SW480 (cell line): ENCODE data around the gene TRIM2.
"Not testable (repeated sequence)": the region's sequence is repeated elsewhere in the genome, so short reads cannot be mapped to it uniquely, and the experiment has no call there.

Experiments used
- DNase-seq: peaks from one replicate; pipeline ENCODE4 v3.0.0-alpha.2; 2016; ENCODE audit warnings: low spot score

The TRIM2 gene

GRCh38 chr4:153204247-153204671, at the start of gene TRIM2:
TRIM2 (plus strand) TSS chr4:153204443; CDS start chr4:153204531, 88 bp downstream.
- DNase-seq = peak; percentile 94

DNA sequence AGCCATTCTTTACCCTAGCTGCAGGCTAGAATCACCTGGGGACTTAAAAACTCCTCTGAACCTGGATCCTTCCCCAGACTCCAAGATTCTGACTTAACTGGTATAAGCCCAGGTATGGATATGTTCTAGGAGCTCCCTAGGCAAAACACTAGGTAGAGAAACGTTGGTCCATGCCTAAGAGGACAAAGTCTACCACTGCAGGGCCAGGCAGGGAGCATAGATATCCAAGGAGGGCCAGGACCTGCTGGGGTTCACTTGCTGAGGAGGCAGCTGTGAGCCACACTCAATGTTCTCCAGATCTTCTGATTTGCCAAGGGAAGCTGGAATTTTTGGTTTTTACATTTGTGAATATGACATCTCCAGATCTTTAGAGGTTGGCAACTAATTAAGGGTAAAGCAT, 48.6 kb upstream of the TRIM2 start:
- DNase-seq = no peak

DNA sequence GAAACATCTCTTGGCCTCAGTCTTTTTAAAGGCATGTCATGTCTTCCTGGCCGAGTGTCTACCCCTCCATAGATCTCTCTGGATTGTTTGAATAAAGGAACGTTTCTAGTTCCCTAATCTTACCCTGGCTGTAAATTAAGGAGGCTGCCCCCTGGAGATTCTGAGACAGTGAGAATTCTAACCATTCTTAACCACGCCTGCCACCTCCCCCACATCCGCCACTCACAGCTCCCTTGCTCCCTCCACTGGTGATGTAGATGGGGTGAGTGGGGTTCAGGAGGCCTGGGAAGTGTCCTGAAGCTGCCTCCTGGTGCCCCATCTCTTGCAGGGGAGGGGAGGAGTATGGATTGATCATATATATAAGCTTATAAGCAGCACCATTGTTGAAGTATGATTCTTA, 48.0 kb upstream of the TRIM2 start:
- DNase-seq = peak; percentile 43

DNA sequence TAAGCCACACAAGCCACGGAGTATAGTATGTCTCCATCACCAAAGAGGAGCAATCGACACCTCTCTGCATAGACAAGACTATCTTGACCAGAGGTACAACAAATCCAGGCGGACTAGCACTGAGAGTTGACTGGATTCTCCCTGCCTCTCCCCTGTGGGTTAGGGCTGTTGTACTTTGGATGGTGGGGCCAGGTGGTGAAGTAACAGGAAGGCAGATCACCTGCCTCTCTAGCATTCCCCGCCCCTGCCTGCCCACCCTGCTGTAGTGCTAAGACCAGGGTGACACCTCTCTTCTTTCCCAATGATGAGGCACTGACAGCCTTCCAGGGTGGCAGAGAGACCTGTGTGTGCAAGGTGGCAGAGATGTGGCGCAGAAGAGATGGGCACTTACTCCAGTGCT, 47.5 kb upstream of the TRIM2 start:
- DNase-seq = no peak

GRCh38 chr4:153159016-153159415, 45.2 kb upstream of the TRIM2 start:
- DNase-seq = no peak

GRCh38 chr4:153159728-153160221, 44.5 kb upstream of the TRIM2 start:
- no peak for DNase-seq

DNA sequence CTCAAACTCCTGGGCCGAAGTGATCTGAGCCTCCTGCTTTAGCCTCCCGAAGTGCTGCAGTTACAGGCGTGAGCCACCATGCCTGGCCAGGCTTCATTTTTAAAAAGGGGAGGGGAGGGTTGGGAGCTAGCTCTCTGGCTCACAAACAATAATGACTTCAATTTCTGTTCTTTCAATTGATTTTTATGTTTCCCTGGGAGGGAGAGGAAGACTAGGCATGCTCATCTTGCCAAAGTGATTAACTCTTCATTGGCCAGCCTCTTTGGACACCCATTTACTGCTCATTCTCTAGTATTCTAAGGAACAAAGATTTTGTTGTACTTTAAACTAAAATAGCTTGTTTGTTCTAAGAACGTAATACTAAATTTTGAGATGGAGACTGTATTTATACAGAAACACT, 43.4 kb upstream of the TRIM2 start:
- no peak for DNase-seq

DNA sequence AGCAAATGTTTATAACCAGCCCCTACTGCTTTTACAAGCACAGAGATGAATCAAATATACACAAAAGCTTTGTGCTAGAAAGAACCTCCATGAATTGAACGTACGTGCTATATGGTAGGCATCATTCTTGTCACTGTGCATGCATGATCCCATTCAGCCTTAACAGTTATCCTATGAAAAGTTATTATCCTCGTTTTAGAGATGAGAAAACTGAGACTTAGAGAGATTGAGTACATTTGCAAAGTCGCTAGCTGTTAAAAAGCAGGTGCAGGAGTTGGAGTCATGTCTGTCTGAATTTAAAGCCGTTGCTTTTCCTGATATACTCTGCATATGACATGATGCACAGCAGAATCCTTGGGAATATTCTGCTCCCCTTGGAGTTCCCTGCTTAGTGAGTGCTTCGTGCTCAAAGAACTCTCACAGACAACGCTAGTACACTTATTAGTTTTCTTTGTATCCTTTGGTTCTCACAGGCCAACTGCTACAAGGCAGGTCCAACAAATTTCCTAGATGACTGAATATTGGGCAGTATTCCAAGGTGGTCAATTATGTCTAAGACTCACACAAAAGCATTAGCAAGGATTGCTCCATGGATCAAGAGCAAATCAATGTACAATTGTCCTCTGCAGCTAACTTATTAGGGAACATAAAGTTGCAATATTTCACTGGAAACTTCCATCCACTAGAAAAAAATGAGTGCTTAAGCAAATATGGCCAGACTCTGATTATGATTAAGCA, 42.8 kb upstream of the TRIM2 start:
- no peak for DNase-seq

GRCh38 chr4:153165236-153165635, 39.0 kb upstream of the TRIM2 start:
- not testable (repeated sequence) for DNase-seq

DNA sequence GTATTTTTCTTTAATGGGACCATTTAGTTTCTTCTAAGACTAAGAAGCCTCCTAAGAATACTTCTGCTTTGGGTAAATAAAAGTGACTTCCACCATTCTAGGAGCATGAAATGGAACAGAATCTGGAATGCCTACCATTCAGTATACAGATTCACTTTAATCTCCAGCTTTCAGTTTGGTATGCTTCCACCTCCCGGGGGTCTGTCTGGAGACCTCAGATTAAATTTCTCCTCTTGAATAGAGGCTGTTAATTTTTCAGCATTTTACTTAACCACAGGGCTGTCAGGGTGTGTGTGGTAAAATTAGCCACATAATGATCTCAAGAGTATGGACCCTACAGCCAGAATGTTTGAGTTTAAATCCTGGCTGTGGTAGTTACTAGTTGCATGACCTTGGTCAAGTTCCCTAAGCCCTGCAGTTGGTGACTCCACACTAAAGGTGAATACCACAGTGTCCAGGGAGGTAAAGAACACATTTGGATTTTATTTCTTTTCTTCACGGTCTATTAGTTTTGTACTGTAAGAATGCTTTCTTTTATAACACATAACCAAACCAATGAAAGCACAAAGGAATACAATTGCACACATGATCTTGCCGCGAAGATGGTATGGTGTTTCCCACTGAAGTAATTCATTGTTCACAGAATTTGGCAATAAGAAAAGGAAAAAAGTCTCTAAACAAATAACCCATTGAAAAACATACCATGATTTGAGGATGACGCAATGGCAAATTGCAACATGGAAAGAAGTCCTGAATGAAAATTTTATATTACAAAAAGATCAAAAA, 37.3 kb upstream of the TRIM2 start:
- DNase-seq = no peak

GRCh38 chr4:153169776-153170175, 34.5 kb upstream of the TRIM2 start:
- DNase-seq = no peak

DNA sequence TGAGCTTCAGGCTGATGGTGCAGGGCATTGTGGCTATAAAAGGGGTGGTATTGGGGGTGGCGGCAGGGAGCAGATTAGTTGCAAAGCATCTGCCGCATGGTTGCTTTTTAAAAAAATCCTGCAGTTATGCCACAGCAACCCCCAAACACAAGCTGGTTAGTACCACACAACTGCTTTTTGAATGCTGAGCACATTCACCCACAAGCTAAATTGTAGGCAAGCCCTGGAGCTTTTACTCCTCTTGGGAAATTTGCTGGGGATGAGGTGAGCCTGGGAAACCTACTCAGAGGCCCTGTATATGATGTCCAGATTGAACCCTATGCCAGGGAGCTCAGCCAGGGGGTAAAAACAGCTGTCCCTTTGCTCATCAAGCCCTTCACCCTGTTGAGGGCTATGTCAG, 33.8 kb upstream of the TRIM2 start:
- no peak for DNase-seq

- no peak for DNase-seq
Measured at GRCh38 chr4:153174821-153175567, 29.2 kb upstream of the TRIM2 start.

DNA sequence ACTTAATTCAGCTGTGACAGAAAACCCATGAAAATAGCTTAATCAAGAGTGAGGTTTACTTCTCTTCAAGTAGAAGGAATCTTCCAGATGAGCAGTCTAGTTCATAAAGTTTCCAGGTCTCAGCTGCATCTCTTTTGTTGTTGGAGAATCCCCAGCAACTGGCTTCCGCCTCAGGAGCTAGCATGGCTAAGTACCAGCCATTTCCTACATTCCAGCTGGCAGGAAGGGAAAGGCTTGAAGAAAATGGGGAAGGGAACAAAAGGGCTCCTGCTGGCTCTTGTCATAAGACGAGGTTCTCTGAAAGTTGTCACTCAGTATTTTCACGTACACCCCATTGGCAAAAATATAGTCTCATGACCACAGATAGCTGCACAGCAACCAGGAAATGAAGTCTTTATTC, 27.3 kb upstream of the TRIM2 start:
- no peak for DNase-seq

DNA sequence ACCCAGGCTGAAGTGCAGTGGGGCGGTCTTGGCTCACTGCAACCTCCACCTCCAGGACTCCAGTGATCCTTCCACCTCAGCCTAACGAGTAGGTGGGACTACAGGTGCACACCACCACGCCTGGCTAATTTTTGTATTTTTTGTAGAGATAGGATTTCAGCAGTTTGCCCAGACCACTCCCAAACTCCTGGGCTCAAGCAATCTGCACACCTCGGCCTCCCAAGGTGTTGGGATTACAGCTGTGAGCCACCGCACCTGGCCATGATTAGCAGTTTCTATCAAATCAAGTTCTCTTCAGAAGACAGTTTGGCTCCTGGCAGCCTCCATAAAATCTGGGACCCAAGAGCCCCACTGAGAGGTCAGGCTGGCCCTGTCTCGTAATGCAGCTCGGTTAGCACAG, 26.4 kb upstream of the TRIM2 start:
- no peak for DNase-seq

GRCh38 chr4:153179100-153179499, 25.1 kb upstream of the TRIM2 start:
- DNase-seq = no peak

- DNase-seq = no peak
Measured at GRCh38 chr4:153181293-153181692, 22.9 kb upstream of the TRIM2 start.

DNA sequence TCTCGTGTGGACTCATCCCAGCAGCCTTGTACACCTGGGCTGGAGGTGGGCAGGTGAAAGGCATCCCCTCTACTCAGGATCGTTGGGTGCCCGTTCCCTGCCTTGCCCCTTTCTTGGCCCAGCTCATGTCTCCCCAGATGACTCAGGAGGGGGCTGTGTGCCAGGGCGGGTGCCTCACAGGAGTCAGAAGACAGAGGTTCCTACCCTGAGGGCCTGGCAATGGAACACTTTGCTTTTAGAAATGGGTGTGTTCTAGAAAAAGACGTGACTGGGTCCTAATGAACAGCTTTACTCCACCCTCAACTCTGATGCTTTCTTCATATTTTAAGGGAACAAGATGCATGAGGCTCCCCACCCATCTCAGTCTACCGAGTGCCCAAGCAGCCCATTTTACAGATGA, 22.5 kb upstream of the TRIM2 start:
- DNase-seq = no peak

DNA sequence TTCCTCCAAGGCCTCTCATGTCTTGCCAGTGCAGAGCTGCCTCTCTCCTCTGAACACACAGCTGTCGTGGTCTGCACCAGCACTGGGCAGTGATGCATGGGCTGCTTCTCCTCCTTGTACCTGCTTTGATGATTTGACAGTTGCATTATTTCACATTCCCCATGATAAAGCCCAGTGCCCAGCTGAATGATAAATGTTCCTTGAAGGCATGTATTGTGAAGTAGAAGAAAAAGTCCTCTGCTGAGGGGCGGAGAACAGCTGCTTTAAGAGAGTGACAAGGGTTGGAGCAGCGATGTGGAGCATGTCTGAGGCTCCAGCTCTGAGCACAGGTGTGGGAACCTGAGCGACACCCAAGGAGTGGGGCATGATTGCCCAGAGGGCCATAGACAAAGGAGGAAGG, 21.1 kb upstream of the TRIM2 start:
- DNase-seq = no peak

DNA sequence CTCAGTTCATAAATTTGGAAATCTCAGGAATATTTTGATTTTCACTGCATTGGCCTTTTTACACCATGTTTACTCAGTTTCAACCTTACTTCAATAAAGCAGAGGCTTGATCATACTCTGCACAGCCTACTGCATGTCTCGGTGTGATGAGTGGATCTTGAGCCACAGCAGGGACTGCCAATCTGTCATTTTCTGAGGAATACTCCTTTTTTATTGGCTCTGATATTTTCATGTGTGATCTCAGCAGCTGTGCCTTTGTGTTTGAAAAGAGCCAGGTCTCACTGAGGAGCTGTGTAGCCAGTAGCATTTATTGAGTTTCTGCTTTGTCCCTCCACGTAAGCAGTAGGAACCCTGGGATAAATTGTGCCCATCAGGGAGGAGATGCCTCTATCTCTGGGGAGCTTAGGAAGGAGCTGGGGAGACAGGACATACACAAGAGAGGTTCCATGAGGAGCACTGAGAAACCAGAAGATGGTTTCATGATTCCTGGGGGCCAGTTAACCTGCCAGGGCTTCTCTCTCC, 18.9 kb upstream of the TRIM2 start:
- no peak for DNase-seq

DNA sequence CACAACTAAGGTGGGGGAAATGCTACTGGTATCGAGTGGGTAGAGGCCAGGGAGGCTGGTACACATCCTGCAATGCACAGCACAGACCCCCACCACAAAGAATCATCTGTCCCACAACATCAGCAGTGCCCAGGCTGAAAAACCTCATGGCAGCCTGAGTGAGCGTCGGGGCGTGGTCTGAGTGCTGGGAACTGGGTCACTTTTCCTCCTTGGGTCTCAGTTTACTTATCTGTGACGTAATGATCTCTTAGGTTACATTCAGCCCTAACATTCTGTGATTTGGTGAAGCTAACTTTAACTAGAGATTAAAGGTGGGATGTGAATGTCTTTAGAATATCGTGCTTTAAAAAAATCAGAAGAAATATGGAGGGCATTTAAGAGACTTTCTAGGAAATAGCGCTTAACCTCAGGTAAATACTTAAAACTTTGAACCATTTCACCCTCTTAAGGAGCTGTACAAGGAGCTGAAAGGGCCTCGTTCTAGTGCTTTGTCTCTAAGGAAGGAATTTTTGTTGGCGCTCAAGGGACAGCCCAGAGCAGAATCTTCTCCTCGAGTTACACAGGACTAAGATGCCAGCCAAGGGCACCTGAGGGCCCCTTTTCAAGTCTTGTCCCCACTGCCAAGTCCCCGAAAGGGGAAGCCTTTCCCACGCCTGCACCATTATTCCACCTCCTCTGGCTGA, 18.1 kb upstream of the TRIM2 start:
- no peak for DNase-seq
